GM21390 (cell line): Measurements from ENCODE around the gene LMBRD2.

ENCODE experiments used
- ATAC-seq: cut with Tn5 transposase; IDR thresholded peaks from one replicate; pipeline ENCODE4 v1.9.1; 2021; ENCODE audit not compliant: unreplicated experiment

Gene LMBRD2

DNA sequence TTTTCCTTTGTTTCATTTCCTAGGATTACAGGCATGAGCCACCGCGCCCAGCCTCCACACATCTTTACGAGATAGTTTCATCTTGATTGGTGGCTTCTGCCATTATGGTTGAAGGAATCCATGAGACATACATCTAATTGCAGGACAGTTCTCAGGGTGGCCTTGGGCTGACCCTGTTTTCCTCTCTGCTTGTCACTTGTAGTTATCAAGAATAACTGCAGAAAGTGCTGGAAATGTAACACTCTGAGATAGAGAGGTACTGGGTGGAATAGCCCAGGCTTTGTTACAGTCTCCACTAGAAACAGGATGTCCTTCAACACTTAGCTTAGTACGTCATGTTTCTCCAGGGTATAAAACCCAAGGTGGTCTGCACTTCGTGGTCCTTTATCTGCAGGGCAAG, 95.7 kb downstream of the LMBRD2 start:
- no peak for ATAC-seq

DNA sequence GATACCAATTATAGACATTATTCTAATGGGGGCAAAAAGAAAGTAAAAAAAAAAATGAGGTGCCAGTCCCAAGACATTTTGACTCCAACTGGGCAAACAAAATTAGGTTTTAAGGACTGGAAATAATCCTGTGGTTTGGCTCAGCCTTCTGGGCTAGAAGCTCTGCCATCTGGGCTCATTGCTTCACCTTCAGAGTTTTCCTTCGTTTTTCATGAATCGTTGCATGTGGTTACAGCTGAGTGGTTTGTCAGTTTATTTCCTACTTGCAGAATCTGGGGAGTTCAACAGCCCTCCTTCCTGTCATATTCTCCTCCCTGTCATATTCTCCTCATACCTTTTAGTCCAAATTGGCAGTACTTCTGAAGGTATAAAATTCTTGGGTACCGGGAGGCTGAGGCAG, 97.0 kb downstream of the LMBRD2 start:
- ATAC-seq = no peak

DNA sequence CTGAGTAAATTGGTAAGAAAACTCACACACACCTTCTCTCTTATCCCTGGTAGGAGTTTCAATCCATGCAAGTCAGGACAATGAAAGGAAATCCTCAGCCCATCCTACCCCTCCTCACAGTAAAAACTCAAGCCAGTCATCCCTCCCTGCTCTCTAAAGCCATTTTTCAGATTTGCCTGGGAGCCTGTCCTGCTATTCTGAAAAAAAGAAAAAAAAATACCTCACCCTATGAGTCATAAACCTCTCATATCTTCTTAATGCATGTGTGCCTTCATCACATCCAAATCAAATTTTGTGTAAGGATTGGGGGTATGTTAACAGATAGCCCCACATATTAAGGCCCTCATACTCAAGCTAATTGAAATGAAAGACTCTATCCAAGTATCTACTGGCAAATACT, 99.1 kb downstream of the LMBRD2 start:
- no peak for ATAC-seq

DNA sequence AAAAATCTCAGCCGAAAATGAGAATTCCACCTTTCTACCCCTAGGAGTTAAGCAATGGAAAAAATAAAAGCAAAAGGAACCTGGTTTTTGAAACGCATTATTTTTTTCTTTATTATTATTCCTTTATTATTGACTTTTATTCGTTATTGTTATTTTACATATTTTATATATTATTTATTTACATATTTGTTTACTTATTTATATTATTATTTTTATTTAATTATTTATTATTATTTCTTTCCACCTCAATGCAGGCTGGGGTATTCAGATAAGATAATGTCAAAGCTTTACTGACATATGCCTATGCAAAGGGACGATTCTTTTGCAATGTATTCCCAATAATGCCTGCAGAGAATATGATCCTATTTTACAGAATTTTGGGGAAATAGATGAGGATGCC, 101.7 kb downstream of the LMBRD2 start:
- no peak for ATAC-seq
